H54 (cell line): ENCODE data around the gene USP17L27.
"Not testable (repeated sequence)": the region's sequence is repeated elsewhere in the genome, so short reads cannot be mapped to it uniquely, and the experiment has no call there.

Experiments used
- DNase-seq: peaks from one replicate; pipeline ENCODE4 v3.0.0; 2011; ENCODE audit warnings: low spot score, mixed read lengths; ENCODE audit not compliant: insufficient read length
- FAIRE-seq: peaks from 3 replicates; lab custom pipeline; 2011; peaks lifted over from hg19 to GRCh38; lab: Jason Lieb, UNC
- POLR2A ChIP-seq: IDR thresholded peaks from 2 replicates; pipeline ENCODE4 v1.6.1; 2011; ENCODE audit warnings: low read depth, mild to moderate bottlenecking, low read length

The USP17L27 gene, protein sequence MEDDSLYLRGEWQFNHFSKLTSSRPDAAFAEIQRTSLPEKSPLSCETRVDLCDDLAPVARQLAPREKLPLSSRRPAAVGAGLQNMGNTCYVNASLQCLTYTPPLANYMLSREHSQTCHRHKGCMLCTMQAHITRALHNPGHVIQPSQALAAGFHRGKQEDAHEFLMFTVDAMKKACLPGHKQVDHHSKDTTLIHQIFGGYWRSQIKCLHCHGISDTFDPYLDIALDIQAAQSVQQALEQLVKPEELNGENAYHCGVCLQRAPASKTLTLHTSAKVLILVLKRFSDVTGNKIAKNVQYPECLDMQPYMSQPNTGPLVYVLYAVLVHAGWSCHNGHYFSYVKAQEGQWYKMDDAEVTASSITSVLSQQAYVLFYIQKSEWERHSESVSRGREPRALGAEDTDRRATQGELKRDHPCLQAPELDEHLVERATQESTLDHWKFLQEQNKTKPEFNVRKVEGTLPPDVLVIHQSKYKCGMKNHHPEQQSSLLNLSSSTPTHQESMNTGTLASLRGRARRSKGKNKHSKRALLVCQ

GRCh38 chr4:9343848-9344247 is at the start of gene USP17L27:
Gene USP17L27 (plus strand): TSS chr4:9344148. CDS start chr4:9344148, 0 bp downstream.
- DNase-seq, FAIRE-seq: not testable (repeated sequence)

- DNase-seq, FAIRE-seq: not testable (repeated sequence)
Measured at GRCh38 chr4:9324191-9324590, 19.8 kb upstream of the USP17L27 start.

DNA sequence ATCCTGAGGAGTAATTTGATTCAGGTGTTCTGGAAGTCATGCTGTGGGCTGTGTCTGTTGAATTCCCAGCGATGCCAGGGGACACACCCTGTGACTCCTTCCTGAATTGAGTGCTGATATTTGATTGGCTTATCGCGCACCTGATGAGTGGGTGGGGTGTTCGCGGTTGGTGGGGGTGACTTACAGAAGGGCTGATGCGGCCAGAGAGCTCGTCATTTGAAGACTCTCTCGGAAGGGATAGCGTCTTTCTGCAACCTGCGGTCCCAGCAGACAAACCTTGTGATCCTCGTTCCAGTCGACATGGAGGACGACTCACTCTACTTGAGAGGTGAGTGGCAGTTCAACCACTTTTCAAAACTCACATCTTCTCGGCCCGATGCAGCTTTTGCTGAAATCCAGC is 19.1 kb upstream of the USP17L27 start, which contains the start of gene USP17L24:
USP17L24 (plus strand) TSS at position 301 of the 400 bp plus-strand sequence; CDS start at position 301, 0 bp downstream.
- not testable (repeated sequence) for FAIRE-seq, DNase-seq

GRCh38 chr4:9329611-9330010 is 14.3 kb upstream of the USP17L27 start, which contains the start of gene USP17L25:
Gene USP17L25 (plus strand): TSS chr4:9329911. CDS start chr4:9329911, 0 bp downstream.
- DNase-seq, FAIRE-seq: not testable (repeated sequence)

DNA sequence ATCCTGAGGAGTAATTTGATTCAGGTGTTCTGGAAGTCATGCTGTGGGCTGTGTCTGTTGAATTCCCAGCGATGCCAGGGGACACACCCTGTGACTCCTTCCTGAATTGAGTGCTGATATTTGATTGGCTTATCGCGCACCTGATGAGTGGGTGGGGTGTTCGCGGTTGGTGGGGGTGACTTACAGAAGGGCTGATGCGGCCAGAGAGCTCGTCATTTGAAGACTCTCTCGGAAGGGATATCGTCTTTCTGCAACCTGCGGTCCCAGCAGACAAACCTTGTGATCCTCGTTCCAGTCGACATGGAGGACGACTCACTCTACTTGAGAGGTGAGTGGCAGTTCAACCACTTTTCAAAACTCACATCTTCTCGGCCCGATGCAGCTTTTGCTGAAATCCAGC is 9.6 kb upstream of the USP17L27 start, which contains the start of gene USP17L26:
USP17L26 (plus strand) TSS at position 301 of the 400 bp plus-strand sequence; CDS start at position 301, 0 bp downstream.
- FAIRE-seq, DNase-seq: not testable (repeated sequence)

DNA sequence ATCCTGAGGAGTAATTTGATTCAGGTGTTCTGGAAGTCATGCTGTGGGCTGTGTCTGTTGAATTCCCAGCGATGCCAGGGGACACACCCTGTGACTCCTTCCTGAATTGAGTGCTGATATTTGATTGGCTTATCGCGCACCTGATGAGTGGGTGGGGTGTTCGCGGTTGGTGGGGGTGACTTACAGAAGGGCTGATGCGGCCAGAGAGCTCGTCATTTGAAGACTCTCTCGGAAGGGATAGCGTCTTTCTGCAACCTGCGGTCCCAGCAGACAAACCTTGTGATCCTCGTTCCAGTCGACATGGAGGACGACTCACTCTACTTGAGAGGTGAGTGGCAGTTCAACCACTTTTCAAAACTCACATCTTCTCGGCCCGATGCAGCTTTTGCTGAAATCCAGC is 4.8 kb upstream of the USP17L27 start, which contains the start of gene USP17L5:
USP17L5 (plus strand) TSS at position 301 of the 400 bp plus-strand sequence; CDS start at position 301, 0 bp downstream.
- not testable (repeated sequence) for FAIRE-seq, DNase-seq

GRCh38 chr4:9348593-9348992 is 4.6 kb downstream of the USP17L27 start, which contains the start of gene USP17L28:
Gene USP17L28 (plus strand): TSS chr4:9348893. CDS start chr4:9348893, 0 bp downstream.
- not testable (repeated sequence) for DNase-seq, FAIRE-seq

DNA sequence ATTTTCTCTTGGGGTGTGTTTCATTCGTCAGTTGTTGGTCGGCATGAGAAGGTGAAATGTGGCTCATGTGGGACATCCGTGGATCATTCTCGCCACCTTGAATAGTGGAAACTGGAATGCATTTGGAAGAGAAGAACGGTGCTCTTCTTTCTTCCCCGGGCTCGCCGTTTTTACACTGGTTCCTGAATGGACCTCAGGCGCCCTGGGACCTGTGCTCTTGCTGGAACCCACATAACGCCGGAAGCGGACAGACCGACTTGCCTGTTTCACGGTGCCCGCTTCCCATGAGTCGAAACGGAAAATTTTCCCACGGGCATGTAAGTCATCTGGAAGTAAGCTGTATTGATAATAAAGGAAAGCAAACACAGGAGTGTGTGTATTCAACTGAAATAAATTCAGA is 6.9 kb downstream of the USP17L27 start:
- not testable (repeated sequence) for DNase-seq, FAIRE-seq

DNA sequence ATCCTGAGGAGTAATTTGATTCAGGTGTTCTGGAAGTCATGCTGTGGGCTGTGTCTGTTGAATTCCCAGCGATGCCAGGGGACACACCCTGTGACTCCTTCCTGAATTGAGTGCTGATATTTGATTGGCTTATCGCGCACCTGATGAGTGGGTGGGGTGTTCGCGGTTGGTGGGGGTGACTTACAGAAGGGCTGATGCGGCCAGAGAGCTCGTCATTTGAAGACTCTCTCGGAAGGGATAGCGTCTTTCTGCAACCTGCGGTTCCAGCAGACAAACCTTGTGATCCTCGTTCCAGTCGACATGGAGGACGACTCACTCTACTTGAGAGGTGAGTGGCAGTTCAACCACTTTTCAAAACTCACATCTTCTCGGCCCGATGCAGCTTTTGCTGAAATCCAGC is 9.4 kb downstream of the USP17L27 start, which contains the start of gene USP17L29:
USP17L29 (plus strand) TSS at position 301 of the 400 bp plus-strand sequence; CDS start at position 301, 0 bp downstream.
- not testable (repeated sequence) for DNase-seq, FAIRE-seq

GRCh38 chr4:9362829-9363228 is 18.9 kb downstream of the USP17L27 start, which contains the start of gene USP17L30:
Gene USP17L30 (plus strand): TSS chr4:9363129. CDS start chr4:9363129, 0 bp downstream.
- not testable (repeated sequence) for DNase-seq, FAIRE-seq

GRCh38 chr4:9379881-9380280 is 35.9 kb downstream of the USP17L27 start:
- DNase-seq, FAIRE-seq: not testable (repeated sequence)

GRCh38 chr4:9381012-9381534 is 37.1 kb downstream of the USP17L27 start:
- DNase-seq, FAIRE-seq: not testable (repeated sequence)

DNA sequence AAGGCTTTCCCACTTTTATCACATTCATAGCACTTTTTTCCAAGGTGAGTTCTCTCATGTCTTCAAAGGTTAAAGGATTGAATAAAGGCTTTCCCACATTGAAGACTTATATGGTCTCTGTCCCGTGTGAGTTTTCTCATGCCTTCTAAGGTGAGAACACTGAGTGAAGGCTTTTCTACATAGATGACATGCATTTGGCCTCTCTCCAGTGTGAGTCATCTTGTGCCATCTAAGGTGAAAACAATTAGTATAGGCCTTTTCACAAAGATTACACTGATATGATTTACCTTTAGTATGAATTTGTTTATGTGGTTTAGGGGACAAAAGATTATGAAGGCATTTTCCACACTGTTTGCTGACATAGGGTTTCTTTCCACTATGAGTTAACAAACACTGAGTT is 40.2 kb downstream of the USP17L27 start:
- no peak for FAIRE-seq
- TF ChIP-seq POLR2A, result no peak
- no peak for DNase-seq

DNA sequence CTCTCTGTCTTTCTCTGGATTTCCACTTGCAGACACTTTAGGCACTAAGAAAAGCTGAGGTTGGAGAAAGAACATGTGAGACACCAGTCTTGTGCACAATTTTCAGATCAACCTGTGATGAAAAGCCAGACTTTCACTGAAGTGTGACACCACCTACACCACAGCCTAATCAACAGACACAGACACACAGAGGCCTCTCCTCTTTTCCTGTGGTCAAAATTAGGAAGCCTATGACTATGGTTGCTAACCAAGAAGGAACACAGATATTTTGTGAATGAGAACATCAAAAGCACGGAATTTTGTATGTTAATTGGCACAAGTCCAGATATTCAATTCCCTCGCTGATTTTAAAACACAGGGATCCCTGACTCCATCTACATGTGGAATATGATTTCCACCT is 45.1 kb downstream of the USP17L27 start:
- FAIRE-seq, DNase-seq: not testable (repeated sequence)
